Natural killer cell (primary cell): Measurements from ENCODE around the gene PTPN14. TPM values are rescaled to one million over a fixed set of nuclear protein-coding genes. Genes with fewer than 3 reads are reported as not detected.
A peak's percentile ranks its signal among the peaks of the same experiment; 100 is the strongest.

Experiments used
- ATAC-seq, 3 donors: fragments of 150-1000 bp in 2 of 3; fragments of 200-7000 bp in 1 of 3; cut with Tn5 transposase; 1 replicate in 1 of 3; 2 replicates in 2 of 3; pipeline ENCODE4 v1.10.0; 2021; ENCODE audit warnings: mild to moderate bottlenecking in 2 of 3, moderate library complexity in 2 of 3
- DNase-seq, 2 donors: peaks; one replicate each; pipeline versions ENCODE4 v3.0.0 to v3.0.0-alpha.2; 2013 to 2021; ENCODE audit warnings: mixed read lengths in 1 of 2
- H3K27ac ChIP-seq: one replicate; pipeline ENCODE4 v1.5.1; 2013; ENCODE audit warnings: mild to moderate bottlenecking, low read length
- H3K27me3 ChIP-seq: one replicate; pipeline ENCODE4 v1.6.1; 2013; ENCODE audit warnings: low read length; ENCODE audit not compliant: control insufficient read depth, insufficient read depth
- H3K36me3 ChIP-seq: one replicate; pipeline ENCODE4 v1.6.1; 2013; ENCODE audit warnings: low read length; ENCODE audit not compliant: control insufficient read depth, insufficient read depth
- H3K4me1 ChIP-seq: one replicate; pipeline ENCODE4 v1.6.1; 2013; ENCODE audit warnings: low read length; ENCODE audit not compliant: control insufficient read depth, insufficient read depth
- H3K4me3 ChIP-seq: one replicate; pipeline ENCODE4 v1.5.1; 2013; ENCODE audit warnings: low read length
- H3K9me3 ChIP-seq: one replicate; pipeline ENCODE4 v1.6.1; 2013; ENCODE audit warnings: low read length; ENCODE audit not compliant: control insufficient read depth, insufficient read depth
- H3K27ac Mint-ChIP-seq, 2 donors: one replicate each; pipeline ENCODE4 v1.8.0; 2022; ENCODE audit warnings: mild to moderate bottlenecking in 2 of 2, mixed read lengths in 2 of 2, moderate library complexity in 1 of 2
- H3K27me3 Mint-ChIP-seq, 2 donors: one replicate each; pipeline ENCODE4 v1.8.0; 2022; ENCODE audit warnings: low read depth in 2 of 2, mixed read lengths in 2 of 2
- H3K36me3 Mint-ChIP-seq: one replicate; pipeline ENCODE4 v1.8.0; 2022; ENCODE audit warnings: mixed read lengths
- H3K4me1 Mint-ChIP-seq, 2 donors: one replicate each; pipeline ENCODE4 v1.8.0; 2022; ENCODE audit warnings: mixed read lengths in 2 of 2
- H3K4me3 Mint-ChIP-seq: one replicate; pipeline ENCODE4 v1.8.0; 2022; ENCODE audit warnings: mild to moderate bottlenecking, moderate library complexity, mixed read lengths
- H3K9me3 Mint-ChIP-seq, 2 donors: one replicate each; pipeline ENCODE4 v1.8.0; 2022; ENCODE audit warnings: mixed read lengths in 2 of 2
- WGBS: methylation state at CpG from one replicate; pipeline ENCODE4 v1.1.7; 2013; ENCODE audit warnings: missing lambda C conversion rate; ENCODE audit not compliant: insufficient coverage; 5-methylcytosine and 5-hydroxymethylcytosine counted together
- intact Hi-C: fragments of 100-400 bp; cut with micrococcal nuclease; formaldehyde crosslinking; loops from one replicate; pipeline ENCODE4 v1.14.2; 2022
- total RNA-seq, 4 donors: library from RNA; stranded (reverse); fragments of 120-200 nt in 1 of 4; gene quantifications; one replicate each; pipeline versions ENCODE4 v1.2.3 to v1.2.4, GENCODE V29; 2013 to 2022
- TF ChIP-seq, protein P1 (sequence below): fragments of 200-600 bp; IDR thresholded peaks from one replicate; pipeline ENCODE4 v1.8.0; 2022; ENCODE audit warnings: antibody characterized with exemption

The PTPN14 gene
- total RNA-seq, 3 donors from 2014 or later (not counting 1 experiment from before 2014, with no cell fraction given): 0.02 TPM; not detected in 2

DNA sequence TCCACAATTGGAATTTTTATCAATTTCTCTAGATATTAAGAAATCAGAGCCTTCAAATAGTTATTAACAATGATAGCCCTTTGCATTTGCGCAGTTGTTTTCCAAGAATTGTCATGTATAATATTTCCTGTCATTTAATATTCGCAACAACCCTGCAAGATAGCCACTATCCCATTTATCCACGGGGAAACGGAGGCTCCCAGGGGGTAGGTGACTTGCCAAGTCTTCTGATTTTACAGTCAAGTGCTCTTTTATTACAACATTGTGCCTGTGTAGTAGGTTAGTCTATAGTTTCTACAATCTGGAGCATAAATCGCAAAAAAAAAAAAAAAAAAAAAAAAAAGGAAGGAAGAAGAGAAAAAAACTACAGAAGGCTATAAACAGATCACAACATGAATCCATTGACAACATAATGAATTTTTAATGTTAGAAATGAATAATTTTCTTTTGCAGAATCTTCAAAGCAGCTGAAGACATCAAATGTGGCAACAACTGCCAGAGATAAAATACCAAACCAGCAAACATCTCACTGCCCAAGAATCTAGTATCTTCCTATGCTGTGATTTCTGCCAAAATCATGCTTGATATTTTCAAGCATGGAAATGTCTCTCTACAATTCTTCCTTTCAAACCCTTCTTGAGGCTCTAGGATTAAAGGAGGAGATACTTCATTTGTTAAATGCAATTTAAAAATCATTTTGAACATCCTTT, 125.5 kb downstream of the PTPN14 start:
- Mint-ChIP-seq H3K27ac (peak overlapping the region in 1 of 2 donors; percentile 21), H3K4me1 (peaks cover 19 to 24% of the 10 kb centered on the region in 2 donors), H3K27me3 (peaks cover 0 to 4% of the 10 kb centered on the region in 2 donors), H3K4me3 (no peak overlapping the region), H3K36me3 (no peaks in the 10 kb centered on the region), H3K9me3 (no peaks in the 10 kb centered on the region)
- Histone ChIP-seq H3K9me3 (no peaks in the 10 kb centered on the region), H3K27me3 (no peaks in the 10 kb centered on the region), H3K27ac (no peak overlapping the region), H3K36me3 (no peaks in the 10 kb centered on the region), H3K4me3 (no peak overlapping the region), H3K4me1 (peaks cover 10% of the 10 kb centered on the region)
- ATAC-seq (no peak), DNase-seq (no peak)
- TF ChIP-seq, protein P1, sequence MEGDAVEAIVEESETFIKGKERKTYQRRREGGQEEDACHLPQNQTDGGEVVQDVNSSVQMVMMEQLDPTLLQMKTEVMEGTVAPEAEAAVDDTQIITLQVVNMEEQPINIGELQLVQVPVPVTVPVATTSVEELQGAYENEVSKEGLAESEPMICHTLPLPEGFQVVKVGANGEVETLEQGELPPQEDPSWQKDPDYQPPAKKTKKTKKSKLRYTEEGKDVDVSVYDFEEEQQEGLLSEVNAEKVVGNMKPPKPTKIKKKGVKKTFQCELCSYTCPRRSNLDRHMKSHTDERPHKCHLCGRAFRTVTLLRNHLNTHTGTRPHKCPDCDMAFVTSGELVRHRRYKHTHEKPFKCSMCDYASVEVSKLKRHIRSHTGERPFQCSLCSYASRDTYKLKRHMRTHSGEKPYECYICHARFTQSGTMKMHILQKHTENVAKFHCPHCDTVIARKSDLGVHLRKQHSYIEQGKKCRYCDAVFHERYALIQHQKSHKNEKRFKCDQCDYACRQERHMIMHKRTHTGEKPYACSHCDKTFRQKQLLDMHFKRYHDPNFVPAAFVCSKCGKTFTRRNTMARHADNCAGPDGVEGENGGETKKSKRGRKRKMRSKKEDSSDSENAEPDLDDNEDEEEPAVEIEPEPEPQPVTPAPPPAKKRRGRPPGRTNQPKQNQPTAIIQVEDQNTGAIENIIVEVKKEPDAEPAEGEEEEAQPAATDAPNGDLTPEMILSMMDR: no peak
- 89% methylated on average over 3 of the region's 5 CpGs for WGBS
- intact Hi-C loops: no loop called here

DNA sequence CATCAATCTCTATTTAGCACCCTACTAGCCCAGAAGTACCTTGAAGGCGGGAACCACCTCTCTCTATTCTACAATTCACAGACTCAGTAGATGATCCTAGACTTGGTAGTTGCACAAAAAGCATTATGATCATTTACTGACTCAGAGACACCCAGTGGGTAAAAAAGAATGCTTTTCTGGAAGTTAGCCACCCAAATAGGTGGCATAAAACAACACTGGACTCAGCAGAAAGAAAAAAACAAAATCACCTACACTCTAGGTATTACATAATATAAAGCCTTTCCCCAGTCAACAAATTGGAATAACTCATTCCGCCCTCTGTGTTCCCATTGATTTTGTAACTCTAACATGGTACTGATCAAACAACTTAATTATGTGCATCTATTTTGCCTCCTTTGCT, 126.3 kb downstream of the PTPN14 start:
- Mint-ChIP-seq H3K27ac (no peak overlapping the region), H3K27me3 (peaks cover 0 to 4% of the 10 kb centered on the region in 2 donors), H3K4me3 (no peak overlapping the region), H3K9me3 (no peaks in the 10 kb centered on the region), H3K4me1 (peaks cover 19 to 24% of the 10 kb centered on the region in 2 donors), H3K36me3 (no peaks in the 10 kb centered on the region)
- DNase-seq (no peak), ATAC-seq (no peak)
- TF ChIP-seq, protein P1: no peak
- 96% methylated on average over 2 of the region's 2 CpGs for WGBS
- intact Hi-C loops: no loop called here
- H3K9me3 ChIP-seq: no peaks in the 10 kb centered on the region
- no peak overlapping the region for H3K4me3 ChIP-seq
- peaks cover 10% of the 10 kb centered on the region for H3K4me1 ChIP-seq
- no peaks in the 10 kb centered on the region for H3K36me3 ChIP-seq
- no peak overlapping the region for H3K27ac ChIP-seq
- no peaks in the 10 kb centered on the region for H3K27me3 ChIP-seq

DNA sequence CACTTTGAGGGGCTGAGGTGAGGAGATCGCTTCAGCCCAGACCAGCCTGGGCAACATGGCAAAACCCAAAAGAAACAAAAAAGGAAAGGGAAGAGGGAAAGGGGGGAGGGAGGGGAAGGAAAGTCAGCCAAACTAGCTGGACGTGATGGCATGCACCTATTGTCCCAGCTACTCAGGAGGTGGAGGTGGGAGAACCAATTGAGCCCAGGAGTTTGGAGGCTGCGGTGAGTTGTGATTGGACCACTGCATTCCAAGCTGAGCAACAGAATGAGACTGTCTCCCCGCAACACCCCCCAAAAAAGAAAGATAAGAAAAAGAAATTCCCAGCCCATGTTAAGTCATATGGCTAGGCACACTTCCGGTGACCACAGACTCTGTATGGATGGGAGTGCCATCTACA, 128.4 kb downstream of the PTPN14 start:
- TF ChIP-seq, protein P1: no peak
- H3K27me3 Mint-ChIP-seq: peaks cover 0 to 4% of the 10 kb centered on the region in 2 donors
- H3K4me3 Mint-ChIP-seq: no peak overlapping the region
- Histone ChIP-seq H3K4me3 (no peak overlapping the region), H3K36me3 (no peaks in the 10 kb centered on the region), H3K9me3 (no peaks in the 10 kb centered on the region), H3K4me1 (peaks cover 7% of the 10 kb centered on the region), H3K27me3 (no peaks in the 10 kb centered on the region), H3K27ac (no peak overlapping the region)
- DNase-seq (no peak), ATAC-seq (no peak)
- no peaks in the 10 kb centered on the region for H3K9me3 Mint-ChIP-seq
- peaks cover 13 to 14% of the 10 kb centered on the region in 2 donors for H3K4me1 Mint-ChIP-seq
- intact Hi-C loops: no loop called here
- H3K27ac Mint-ChIP-seq: no peak overlapping the region
- WGBS: 94% methylated on average over 5 of the region's 5 CpGs
- no peaks in the 10 kb centered on the region for H3K36me3 Mint-ChIP-seq
